Transverse colon (tissue), 4 donors: ENCODE data around the gene MGAT1. TPM values are rescaled to one million over a fixed set of nuclear protein-coding genes. Genes with fewer than 3 reads are reported as not detected.

Source experiments
- DNase-seq: peaks from one replicate; pipeline ENCODE4 v3.0.0-alpha.2; 2019
- H3K27ac ChIP-seq, 4 donors: fragments of 200-600 bp; sonication (generic); 2 replicates each; pipeline ENCODE4 v1.5.1; 2016 to 2018; ENCODE audit warnings: inconsistent platforms in 4 of 4
- H3K27me3 ChIP-seq: fragments of 200-600 bp; sonication (generic); 2 replicates; pipeline ENCODE4 v1.5.1; 2017; ENCODE audit warnings: inconsistent platforms
- H3K36me3 ChIP-seq, 4 donors: fragments of 200-600 bp; sonication (generic); 2 replicates each; pipeline ENCODE4 v1.5.1; 2017 to 2019; ENCODE audit warnings: inconsistent platforms in 4 of 4
- H3K4me1 ChIP-seq, 4 donors: fragments of 200-600 bp; sonication (generic); 2 replicates each; pipeline ENCODE4 v1.5.1; 2017 to 2020; ENCODE audit warnings: inconsistent platforms in 4 of 4
- H3K4me3 ChIP-seq, 4 donors: fragments of 200-600 bp; sonication (generic); 1 replicate in 1 of 4; 2 replicates in 3 of 4; pipeline versions ENCODE4 v1.5.1 to v1.6.1; 2017 to 2019; ENCODE audit warnings: inconsistent platforms in 4 of 4
- H3K9me3 ChIP-seq, 2 donors: fragments of 200-600 bp; sonication (generic); 2 replicates each; pipeline ENCODE4 v1.5.1; 2017 to 2019; ENCODE audit warnings: inconsistent platforms in 2 of 2
- EP300 ChIP-seq: sonication (generic); formaldehyde crosslinking; IDR thresholded peaks from one replicate; pipeline ENCODE4 v1.6.1; 2017; ENCODE audit warnings: antibody characterized with exemption, low read depth
- POLR2A ChIP-seq: fragments of 450-650 bp; IDR thresholded peaks from one replicate; pipeline ENCODE4 v1.6.1; 2016; ENCODE audit warnings: antibody characterized with exemption, mild to moderate bottlenecking, moderate library complexity
- POLR2AphosphoS5 ChIP-seq, 3 donors: sonication (generic); formaldehyde crosslinking; IDR thresholded peaks; one replicate each; pipeline ENCODE4 v1.6.1; 2016; ENCODE audit warnings: antibody characterized with exemption in 3 of 3
- WGBS, 2 donors: methylation state at CpG; one replicate each; pipeline ENCODE4 v1.1.5; 2018; ENCODE audit warnings: low coverage in 1 of 2; 5-methylcytosine and 5-hydroxymethylcytosine counted together
- in situ Hi-C, 4 donors: fragments of 200-750 bp; cut with MboI; loops; one replicate each; pipeline versions ENCODE4 v1.15.0 to v1.15.1; 2017; ENCODE audit warnings: low sequenced_read_pairs in 3 of 4, low pct_ligation_motif_present in 1 of 4, low pct_unique_long_range_greater_than_20kb in 1 of 4
- intact Hi-C: fragments of 100-400 bp; cut with DNase I; formaldehyde crosslinking; loops from one replicate; pipeline ENCODE4 v1.15.1; 2023; ENCODE audit warnings: low total_unique reads
- total RNA-seq, 4 donors: library from RNA; depleted of rRNA; stranded (reverse); fragments of >200 nt; gene quantifications; one replicate each; pipeline ENCODE4 v1.1.0, GENCODE V29; 2016
- TF ChIP-seq, protein P1 (sequence below), 5 experiments: fragments of 200-600 bp in 3 of 5; fragments of 450-650 bp in 2 of 5; sonication (generic) in 3 of 5; IDR thresholded peaks; 1 replicate in 2 of 5; 2 replicates in 3 of 5; pipeline ENCODE4 v1.5.1; 2016 to 2017; ENCODE audit warnings: antibody characterized with exemption in 5 of 5, inconsistent platforms in 3 of 5, mild to moderate bottlenecking in 2 of 5, moderate library complexity in 1 of 5

The MGAT1 gene
- 100 to 1,000 TPM in 3 of 4 donors, 10 to 100 TPM in 1; 98.5 to 131 (median 114) TPM for total RNA-seq

DNA sequence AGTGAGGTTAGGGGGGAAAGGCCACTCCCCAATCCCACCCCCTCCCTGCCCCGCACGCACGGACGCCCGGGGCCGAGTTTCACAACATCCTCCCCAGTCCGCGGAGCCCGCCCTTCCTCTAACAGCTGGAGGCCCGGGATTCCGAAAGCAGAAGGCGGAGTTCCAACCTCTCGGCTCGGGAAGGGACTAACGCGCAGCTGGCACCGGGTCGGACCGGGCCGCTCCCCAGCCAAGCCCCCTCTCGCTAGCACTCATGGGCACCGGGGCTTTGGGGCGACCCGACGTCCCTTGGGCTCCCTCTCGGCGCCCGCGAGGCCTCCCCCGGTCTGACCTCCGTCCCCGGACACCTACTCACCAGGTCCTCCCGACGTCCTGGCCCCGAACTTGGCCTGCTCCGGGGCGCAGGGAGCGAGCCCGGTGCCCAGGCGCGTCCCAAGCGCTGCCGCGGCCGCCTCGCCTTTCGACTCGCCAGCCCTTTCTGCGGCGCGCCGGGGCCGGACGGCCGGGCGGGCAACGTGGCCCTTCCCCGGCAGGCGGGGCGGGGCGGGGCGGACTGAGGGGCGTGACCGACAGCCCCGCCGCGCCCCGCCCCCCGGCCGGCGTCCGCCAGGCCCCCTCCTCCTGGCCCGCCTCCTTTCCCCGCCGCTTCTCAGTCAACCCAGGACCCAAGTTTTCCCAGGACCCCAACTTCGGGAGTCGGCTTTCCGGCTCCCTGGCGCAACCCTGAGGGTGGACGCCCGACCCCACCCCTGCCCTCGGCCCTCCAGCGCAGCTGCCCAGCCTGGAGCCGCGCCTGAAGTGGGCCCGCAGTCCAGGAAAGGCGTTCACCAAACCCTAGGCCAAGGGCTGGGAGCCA, at the start of gene MGAT1:
Gene MGAT1, minus strand, starts transcription at position 482 of the 856 bp plus-strand sequence. CDS start 9,835 bp downstream, outside the sequence.
- Histone ChIP-seq H3K4me3 (peak within 1 kb of the TSS; percentile 89 to 99 (median 98)), H3K9me3 (no peaks in the 10 kb centered on the region), H3K4me1 (peaks cover 67 to 91% (median 83%) of the 10 kb centered on the region in 4 donors), H3K27ac (peak within 1 kb of the TSS; percentile 99 to 100 (median 99)), H3K36me3 (no peaks in the 10 kb centered on the region), H3K27me3 (no peaks in the 10 kb centered on the region)
- intact Hi-C loops, result loop anchor here (10.0 kb wide), 1 partner anchor 422 kb away; the partner anchor contains the start of gene TRIM41
- in situ Hi-C loops, result no loop called here
- TF ChIP-seq EP300, result no peak
- peak; percentile 84 for TF ChIP-seq POLR2A
- peak; percentile 81 to 92 (median 91) for TF ChIP-seq POLR2AphosphoS5 (IDR thresholded peaks at IDR 0.05)
- TF ChIP-seq, protein P1, sequence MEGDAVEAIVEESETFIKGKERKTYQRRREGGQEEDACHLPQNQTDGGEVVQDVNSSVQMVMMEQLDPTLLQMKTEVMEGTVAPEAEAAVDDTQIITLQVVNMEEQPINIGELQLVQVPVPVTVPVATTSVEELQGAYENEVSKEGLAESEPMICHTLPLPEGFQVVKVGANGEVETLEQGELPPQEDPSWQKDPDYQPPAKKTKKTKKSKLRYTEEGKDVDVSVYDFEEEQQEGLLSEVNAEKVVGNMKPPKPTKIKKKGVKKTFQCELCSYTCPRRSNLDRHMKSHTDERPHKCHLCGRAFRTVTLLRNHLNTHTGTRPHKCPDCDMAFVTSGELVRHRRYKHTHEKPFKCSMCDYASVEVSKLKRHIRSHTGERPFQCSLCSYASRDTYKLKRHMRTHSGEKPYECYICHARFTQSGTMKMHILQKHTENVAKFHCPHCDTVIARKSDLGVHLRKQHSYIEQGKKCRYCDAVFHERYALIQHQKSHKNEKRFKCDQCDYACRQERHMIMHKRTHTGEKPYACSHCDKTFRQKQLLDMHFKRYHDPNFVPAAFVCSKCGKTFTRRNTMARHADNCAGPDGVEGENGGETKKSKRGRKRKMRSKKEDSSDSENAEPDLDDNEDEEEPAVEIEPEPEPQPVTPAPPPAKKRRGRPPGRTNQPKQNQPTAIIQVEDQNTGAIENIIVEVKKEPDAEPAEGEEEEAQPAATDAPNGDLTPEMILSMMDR (IDR thresholded peaks at IDR 0.05), result peak in 1 of 5 experiments; percentile 12
- DNase-seq, result peak; percentile 89
- WGBS, 2 donors, result 0% methylated on average over 28 of the region's 87 CpGs; no CpG with 5 or more reads in 1 of the 2 donors

DNA sequence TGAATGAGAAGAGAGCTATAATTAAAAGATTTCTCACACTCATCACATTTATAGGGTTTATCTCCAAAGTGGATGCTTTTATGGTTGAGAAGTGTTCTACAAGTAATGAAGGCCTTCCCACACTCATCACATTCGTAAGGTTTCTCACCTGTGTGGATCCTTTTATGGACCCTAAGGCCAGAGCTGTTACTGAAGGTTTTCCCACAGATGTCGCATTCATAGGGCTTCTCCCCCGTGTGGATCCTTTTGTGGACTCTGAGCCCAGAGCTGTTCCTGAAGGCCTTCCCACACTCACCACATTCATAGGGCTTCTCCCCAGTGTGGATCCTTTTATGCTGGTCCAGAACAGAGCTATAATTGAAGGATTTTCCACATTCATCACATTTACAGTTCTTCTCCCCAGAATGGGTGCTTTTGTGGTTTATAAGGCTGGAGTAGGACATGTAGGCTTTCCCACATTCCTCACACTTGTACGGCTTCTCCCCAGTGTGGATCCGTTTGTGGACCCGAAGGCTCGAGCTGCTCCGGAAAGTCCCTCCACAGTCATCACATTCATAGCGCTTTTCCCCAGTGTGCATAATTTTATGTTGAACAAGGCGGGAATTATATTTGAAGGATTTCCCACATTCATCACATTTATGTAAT, 48.0 kb upstream of the MGAT1 start:
- Histone ChIP-seq H3K36me3 (peaks cover 6 to 58% (median 21%) of the 10 kb centered on the region in 4 donors), H3K4me3 (no peak overlapping the region), H3K4me1 (no peaks in the 10 kb centered on the region), H3K27me3 (no peaks in the 10 kb centered on the region), H3K27ac (no peak overlapping the region), H3K9me3 (peaks cover 11 to 38% of the 10 kb centered on the region in 2 donors)
- no peak for TF ChIP-seq POLR2A
- TF ChIP-seq, protein P1 (IDR thresholded peaks at IDR 0.05), result no peak
- TF ChIP-seq EP300, result no peak
- no peak for TF ChIP-seq POLR2AphosphoS5 (IDR thresholded peaks at IDR 0.05)
- 97% methylated on average over 10 of the region's 10 CpGs; no CpG with 5 or more reads in 1 of the 2 donors for WGBS, 2 donors
- intact Hi-C loops, result no loop called here
- in situ Hi-C loops, result no loop called here
- no peak for DNase-seq

DNA sequence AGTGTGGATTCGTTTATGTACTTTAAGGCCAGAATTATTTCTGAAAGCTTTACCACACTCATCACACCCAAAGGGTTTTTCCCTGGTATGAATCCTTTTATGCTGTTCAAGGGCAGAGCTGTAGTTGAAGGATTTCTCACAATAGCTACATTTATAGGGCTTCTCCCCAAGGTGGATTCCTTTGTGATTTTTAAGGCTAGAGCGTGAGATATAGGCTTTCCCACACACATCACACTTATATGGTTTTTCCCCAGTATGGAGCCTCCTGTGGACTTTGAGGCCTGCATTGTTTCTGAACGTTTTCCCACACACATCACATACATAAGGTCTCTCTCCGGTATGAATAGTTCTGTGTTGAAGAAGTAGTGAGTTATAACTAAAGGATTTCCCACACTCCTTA, 47.2 kb upstream of the MGAT1 start:
- H3K36me3 ChIP-seq, result peaks cover 6 to 51% (median 21%) of the 10 kb centered on the region in 4 donors
- no peak overlapping the region for H3K27ac ChIP-seq
- no peak for TF ChIP-seq EP300
- no peak overlapping the region for H3K4me3 ChIP-seq
- WGBS, 2 donors, result 94 to 96% methylated on average over 4 of the region's 4 CpGs
- no peaks in the 10 kb centered on the region for H3K4me1 ChIP-seq
- in situ Hi-C loops, result loop anchor here in 1 of 4 donors (10.0 kb wide), 1 partner anchor 65 kb away; no protein-coding TSS in a partner anchor
- H3K27me3 ChIP-seq, result no peaks in the 10 kb centered on the region
- DNase-seq, result no peak
- intact Hi-C loops, result no loop called here
- H3K9me3 ChIP-seq, result peaks cover 11 to 38% of the 10 kb centered on the region in 2 donors

DNA sequence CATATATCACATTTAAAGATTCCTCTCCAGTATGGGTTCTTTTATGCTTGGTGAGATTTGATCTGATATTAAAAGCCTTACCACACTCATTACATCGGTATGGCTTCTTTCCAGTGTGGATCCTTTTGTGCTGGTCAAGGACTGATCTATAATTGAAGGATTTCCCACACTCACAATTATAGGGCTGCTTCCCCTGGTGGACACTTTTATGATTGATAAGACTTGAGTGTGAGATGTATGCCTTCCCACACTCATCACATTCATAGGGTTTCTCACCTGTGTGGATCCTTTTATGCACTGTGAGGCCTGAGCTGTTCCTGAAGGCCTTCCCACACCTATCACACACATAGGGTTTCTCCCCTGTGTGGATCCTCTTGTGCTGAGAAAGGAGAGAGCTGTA, 46.3 kb upstream of the MGAT1 start:
- in situ Hi-C loops, result loop anchor here in 1 of 4 donors (10.0 kb wide), 1 partner anchor 64 kb away; no protein-coding TSS in a partner anchor
- Histone ChIP-seq H3K4me3 (no peak overlapping the region), H3K27me3 (no peaks in the 10 kb centered on the region), H3K9me3 (peaks cover 11 to 38% of the 10 kb centered on the region in 2 donors), H3K27ac (no peak overlapping the region), H3K36me3 (peaks cover 6 to 50% (median 21%) of the 10 kb centered on the region in 4 donors), H3K4me1 (no peaks in the 10 kb centered on the region)
- intact Hi-C loops, result no loop called here
- TF ChIP-seq POLR2AphosphoS5 (IDR thresholded peaks at IDR 0.05) (no peak), POLR2A (no peak), EP300 (no peak)
- TF ChIP-seq, protein P1 (IDR thresholded peaks at IDR 0.05), result no peak
- 100% methylated on average over 1 of the region's 1 CpG for WGBS, 2 donors
- DNase-seq, result no peak
